A673 (cell line): Measurements from ENCODE around the gene RGMA. TPM values are rescaled to one million over a fixed set of nuclear protein-coding genes. Genes with fewer than 3 reads are reported as not detected.

Source experiments
- BruUV-seq: library from RNA; stranded (reverse); fragments of 400-500 nt; replicated peaks from 2 replicates; lab custom pipeline; 2021; lab: Mats Ljungman, UMichigan
- CTCF ChIA-PET: fragments of 300-600 bp; sonication (Branson Sonifier 250); formaldehyde crosslinking; loops from one replicate; lab custom pipeline; 2022; ENCODE audit warnings: antibody characterized with exemption; lab: Charles Lee
- POLR2A ChIA-PET: fragments of 300-600 bp; sonication (Branson Sonifier 250); formaldehyde crosslinking; loops from one replicate; lab custom pipeline; 2022; ENCODE audit warnings: antibody characterized with exemption; ENCODE audit not compliant: low non-redundant PET; lab: Charles Lee
- DNase-seq: peaks from one replicate; pipeline ENCODE4 v3.0.0-alpha.2; 2015; ENCODE audit warnings: low spot score
- H3K27ac ChIP-seq: fragments of 200-600 bp; sonication (generic); 2 replicates; pipeline ENCODE4 v1.5.1; 2016; ENCODE audit warnings: mixed run types, low read depth, mild to moderate bottlenecking, mixed read lengths, antibody characterized with exemption, low read length; ENCODE audit not compliant: poor library complexity, severe bottlenecking
- H3K27me3 ChIP-seq: fragments of 200-600 bp; sonication (generic); replicated peaks from 2 replicates; pipeline ENCODE4 v1.6.1; 2017; ENCODE audit warnings: mixed run types, low read depth, mild to moderate bottlenecking, mixed read lengths, antibody characterized with exemption, low read length; ENCODE audit not compliant: insufficient read depth, poor library complexity
- H3K36me3 ChIP-seq: fragments of 200-600 bp; sonication (generic); 2 replicates; pipeline ENCODE4 v1.6.1; 2016; ENCODE audit warnings: mixed run types, mild to moderate bottlenecking, mixed read lengths, antibody characterized with exemption, low read length; ENCODE audit not compliant: insufficient read depth, poor library complexity, severe bottlenecking
- H3K4me1 ChIP-seq: fragments of 200-600 bp; sonication (generic); 2 replicates; pipeline ENCODE4 v1.6.1; 2017; ENCODE audit warnings: mixed run types, mild to moderate bottlenecking, mixed read lengths, antibody characterized with exemption, low read length; ENCODE audit not compliant: insufficient read depth, poor library complexity, severe bottlenecking
- H3K4me3 ChIP-seq: fragments of 200-600 bp; sonication (generic); 2 replicates; pipeline ENCODE4 v1.5.1; 2016; ENCODE audit warnings: low read depth, mixed run types, mild to moderate bottlenecking, mixed read lengths, low read length; ENCODE audit not compliant: poor library complexity, severe bottlenecking
- H3K9me3 ChIP-seq: fragments of 200-600 bp; sonication (generic); 2 replicates; pipeline ENCODE4 v1.6.1; 2016; ENCODE audit warnings: mixed run types, low read depth, mild to moderate bottlenecking, mixed read lengths, antibody characterized with exemption, low read length; ENCODE audit not compliant: poor library complexity, severe bottlenecking
- CTCF ChIP-seq: fragments of 300-800, 200-600 bp; sonication (generic); conservative IDR thresholded peaks from 2 replicates; pipeline ENCODE4 v1.5.1; 2017; ENCODE audit warnings: low read depth, mild to moderate bottlenecking, antibody characterized with exemption, low read length, moderate library complexity, mixed read lengths
- EZH2 ChIP-seq: fragments of 200-600 bp; sonication (generic); IDR thresholded peaks from 2 replicates; pipeline ENCODE4 v1.6.1; 2017; ENCODE audit warnings: borderline replicate concordance, low read depth, mild to moderate bottlenecking, mixed read lengths, antibody characterized with exemption, low read length; ENCODE audit not compliant: poor library complexity, severe bottlenecking
- intact Hi-C: fragments of 100-400 bp; cut with micrococcal nuclease; formaldehyde crosslinking; loops from one replicate; pipeline ENCODE4 v1.10.0; 2022; ENCODE audit not compliant: unreplicated experiment
- total RNA-seq: library from RNA; stranded (reverse); gene quantifications from 2 replicates; pipeline ENCODE4 v1.2.3, GENCODE V29; 2021

Gene RGMA
- total RNA-seq, 1 experiment from 2014 or later, result 5.0 TPM

GRCh38 chr15:93127286-93127685 lies 38.3 kb upstream of the RGMA start:
- ChIA-PET CTCF (no interaction called here), POLR2A (no interaction called here)
- intact Hi-C loops, result no loop called here
- Histone ChIP-seq H3K27ac (no peak overlapping the region), H3K4me1 (peaks cover 2% of the 10 kb centered on the region), H3K9me3 (no peaks in the 10 kb centered on the region), H3K27me3 (no peaks in the 10 kb centered on the region), H3K36me3 (no peaks in the 10 kb centered on the region), H3K4me3 (no peak overlapping the region)
- BruUV-seq, result no TSS peak
- no peak for TF ChIP-seq EZH2
- TF ChIP-seq CTCF, result no peak
- no peak for DNase-seq

- intact Hi-C loops, result no loop called here
- ChIA-PET POLR2A (interaction anchor here (0.6 kb wide), 1 partner anchor 39 kb away, joined by 4 read pairs; no protein-coding TSS in a partner anchor), CTCF (no interaction called here)
- Histone ChIP-seq H3K27ac (no peak overlapping the region), H3K4me3 (no peak overlapping the region), H3K27me3 (no peaks in the 10 kb centered on the region), H3K4me1 (peaks cover 9% of the 10 kb centered on the region), H3K36me3 (no peaks in the 10 kb centered on the region), H3K9me3 (no peaks in the 10 kb centered on the region)
- BruUV-seq, result no TSS peak
- no peak for TF ChIP-seq CTCF
- TF ChIP-seq EZH2, result no peak
- DNase-seq, result no peak
These were observed 37.6 kb upstream of the RGMA start for GRCh38 chr15:93126599-93126998.

GRCh38 chr15:93126148-93126547 lies 37.1 kb upstream of the RGMA start:
- no peak for DNase-seq
- intact Hi-C loops, result no loop called here
- Histone ChIP-seq H3K27me3 (no peaks in the 10 kb centered on the region), H3K27ac (no peak overlapping the region), H3K9me3 (no peaks in the 10 kb centered on the region), H3K4me1 (peaks cover 13% of the 10 kb centered on the region), H3K36me3 (no peaks in the 10 kb centered on the region), H3K4me3 (no peak overlapping the region)
- no TSS peak for BruUV-seq
- ChIA-PET CTCF (no interaction called here), POLR2A (interaction anchor here (0.6 kb wide), 1 partner anchor 38 kb away, joined by 4 read pairs; no protein-coding TSS in a partner anchor)
- TF ChIP-seq CTCF (no peak), EZH2 (no peak)
